GM18907 (cell line): ENCODE results near the gene MACC1.

Source experiments
- ATAC-seq: cut with Tn5 transposase; IDR thresholded peaks from one replicate; pipeline ENCODE4 v1.9.1; 2021; ENCODE audit warnings: mild to moderate bottlenecking, moderate library complexity; ENCODE audit not compliant: unreplicated experiment

Gene MACC1

GRCh38 chr7:20232848-20233247 is 15.7 kb upstream of the MACC1 start:
- ATAC-seq, result peak; percentile 40

GRCh38 chr7:20229646-20230500 is 12.7 kb upstream of the MACC1 start:
- no peak for ATAC-seq

GRCh38 chr7:20229081-20229480 is 11.9 kb upstream of the MACC1 start:
- no peak for ATAC-seq

- no peak for ATAC-seq
These were observed 11.5 kb upstream of the MACC1 start for GRCh38 chr7:20228654-20229053.

GRCh38 chr7:20227291-20227795 is 10.2 kb upstream of the MACC1 start:
- ATAC-seq, result no peak

GRCh38 chr7:20226860-20227259 is 9.7 kb upstream of the MACC1 start:
- ATAC-seq, result no peak

- ATAC-seq, result no peak
These were observed 8.2 kb upstream of the MACC1 start for GRCh38 chr7:20225384-20225783.

- no peak for ATAC-seq
These were observed 6.8 kb upstream of the MACC1 start for GRCh38 chr7:20224025-20224424.

GRCh38 chr7:20223356-20223755 is 6.2 kb upstream of the MACC1 start:
- no peak for ATAC-seq

- no peak for ATAC-seq
These were observed 5.1 kb upstream of the MACC1 start for GRCh38 chr7:20222219-20222828.

- peak; percentile 16 for ATAC-seq
These were observed 3.9 kb upstream of the MACC1 start for GRCh38 chr7:20220921-20221547.

GRCh38 chr7:20220293-20220761 is 3.1 kb upstream of the MACC1 start:
- peak; percentile 40 for ATAC-seq

- peak; percentile 81 for ATAC-seq
These were observed 2.5 kb upstream of the MACC1 start for GRCh38 chr7:20219446-20220292.

- ATAC-seq, result no peak
These were observed 1.9 kb upstream of the MACC1 start for GRCh38 chr7:20219062-20219445.

- no peak for ATAC-seq
These were observed 1.1 kb upstream of the MACC1 start for GRCh38 chr7:20218279-20218678.

- no peak for ATAC-seq
These were observed 663 bp downstream of the MACC1 start for GRCh38 chr7:20216406-20217036.

GRCh38 chr7:20214921-20215669 is 2.1 kb downstream of the MACC1 start:
- ATAC-seq, result no peak

GRCh38 chr7:20214132-20214531 is 3.1 kb downstream of the MACC1 start:
- no peak for ATAC-seq

- ATAC-seq, result no peak
These were observed 3.8 kb downstream of the MACC1 start for GRCh38 chr7:20213378-20213777.

GRCh38 chr7:20211376-20211775 is 5.8 kb downstream of the MACC1 start:
- ATAC-seq, result no peak
